MG63 (cell line): ENCODE measurements around the gene NTNG1. TPM values are rescaled to one million over a fixed set of nuclear protein-coding genes. Genes with fewer than 3 reads are reported as not detected.

Experiments
- DNase-seq: peaks from one replicate; pipeline ENCODE4 v3.0.0-alpha.2; 2020
- H3K27me3 ChIP-seq: fragments of 250-450 bp; sonication (Bioruptor Pico); 2 replicates; pipeline ENCODE4 v1.5.1; 2020; ENCODE audit warnings: mild to moderate bottlenecking, moderate library complexity
- H3K36me3 ChIP-seq: fragments of 250-450 bp; sonication (Bioruptor Pico); 2 replicates; pipeline ENCODE4 v1.5.1; 2020; ENCODE audit warnings: mild to moderate bottlenecking, moderate library complexity
- H3K4me3 ChIP-seq: fragments of 250-450 bp; sonication (Bioruptor Pico); 2 replicates; pipeline ENCODE4 v1.5.1; 2020; ENCODE audit warnings: mild to moderate bottlenecking, moderate library complexity
- H3K9me3 ChIP-seq: fragments of 250-450 bp; sonication (Bioruptor Pico); 2 replicates; pipeline ENCODE4 v1.5.1; 2020; ENCODE audit warnings: mild to moderate bottlenecking, moderate library complexity
- total RNA-seq: library from RNA; depleted of rRNA; stranded (reverse); fragments of >200 nt; shearing (Covaris generic); gene quantifications from 2 replicates; pipeline ENCODE4 v1.2.3, GENCODE V29; 2014; ENCODE audit warnings: low replicate concordance

NTNG1 gene
- total RNA-seq, 1 experiment from 2014 or later = 0.13 TPM

DNA sequence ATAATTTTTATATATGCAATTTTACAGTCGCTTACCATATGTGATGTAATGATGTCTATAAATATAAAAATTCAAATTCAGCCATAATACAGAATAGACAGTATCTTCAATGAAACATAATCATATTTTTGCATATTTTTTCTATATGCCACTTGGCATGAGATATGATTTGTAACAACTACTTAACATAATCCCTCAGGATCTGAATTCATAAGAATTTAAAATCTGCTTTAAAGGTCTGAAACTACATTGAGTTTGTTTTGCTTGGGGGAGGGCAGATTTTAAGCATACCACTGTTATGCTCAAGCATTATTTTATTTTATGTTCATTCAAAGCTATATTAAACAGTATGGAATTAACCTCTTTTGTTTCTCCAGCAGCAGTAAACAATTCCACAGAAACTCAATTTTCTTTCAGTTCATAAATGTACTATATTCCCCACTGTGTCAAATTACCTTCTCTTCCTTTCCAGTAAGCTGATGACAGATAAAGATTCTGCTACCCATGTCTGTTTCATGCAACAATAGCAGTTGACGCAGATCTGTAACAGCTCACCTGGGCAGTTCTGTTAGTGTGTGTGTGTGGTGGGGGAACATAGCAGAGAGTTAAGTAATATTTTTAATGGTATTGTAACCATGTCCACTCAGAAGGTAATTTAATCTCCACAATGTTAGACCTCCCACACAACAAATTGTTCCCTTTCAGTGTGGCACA, 224.8 kb downstream of the NTNG1 start:
- Histone ChIP-seq H3K4me3 (no peak overlapping the region), H3K36me3 (no peaks in the 10 kb centered on the region), H3K9me3 (no peaks in the 10 kb centered on the region), H3K27me3 (no peaks in the 10 kb centered on the region)
- DNase-seq = no peak

DNA sequence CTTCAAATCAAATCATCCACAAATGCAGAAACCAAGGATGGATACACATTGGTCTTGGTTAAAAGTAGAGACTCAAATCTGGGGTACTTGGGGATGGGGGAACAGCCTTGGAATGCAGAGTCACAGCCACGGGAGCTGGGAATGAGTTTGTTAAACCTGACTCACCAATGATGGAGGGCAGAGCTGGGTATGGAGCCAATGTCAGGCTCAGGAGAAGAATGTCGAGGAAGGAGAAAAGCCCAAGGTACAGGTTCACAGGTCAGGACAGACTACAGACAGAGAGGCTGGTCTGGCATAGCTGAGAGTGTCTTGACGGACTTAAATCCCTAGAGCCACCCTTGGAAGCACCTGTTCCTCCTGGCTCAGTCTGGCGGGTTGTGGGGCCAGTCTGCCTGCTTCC, 237.6 kb downstream of the NTNG1 start:
- DNase-seq = no peak
- Histone ChIP-seq H3K4me3 (no peak overlapping the region), H3K27me3 (no peaks in the 10 kb centered on the region), H3K36me3 (no peaks in the 10 kb centered on the region), H3K9me3 (no peaks in the 10 kb centered on the region)

- no peak for DNase-seq
- no peak overlapping the region for H3K4me3 ChIP-seq
- H3K36me3 ChIP-seq = no peaks in the 10 kb centered on the region
- H3K9me3 ChIP-seq = no peaks in the 10 kb centered on the region
- H3K27me3 ChIP-seq = no peaks in the 10 kb centered on the region
These were observed 238.0 kb downstream of the NTNG1 start for GRCh38 chr1:107378866-107379265.

- no peak for DNase-seq
- H3K36me3 ChIP-seq = no peaks in the 10 kb centered on the region
- no peaks in the 10 kb centered on the region for H3K27me3 ChIP-seq
- H3K9me3 ChIP-seq = no peaks in the 10 kb centered on the region
- H3K4me3 ChIP-seq = no peak overlapping the region
These were observed 239.0 kb downstream of the NTNG1 start for GRCh38 chr1:107379826-107380225.

- Histone ChIP-seq H3K9me3 (no peaks in the 10 kb centered on the region), H3K36me3 (no peaks in the 10 kb centered on the region), H3K27me3 (no peaks in the 10 kb centered on the region), H3K4me3 (no peak overlapping the region)
- DNase-seq = no peak
These were observed 248.9 kb downstream of the NTNG1 start for GRCh38 chr1:107389410-107390396.

DNA sequence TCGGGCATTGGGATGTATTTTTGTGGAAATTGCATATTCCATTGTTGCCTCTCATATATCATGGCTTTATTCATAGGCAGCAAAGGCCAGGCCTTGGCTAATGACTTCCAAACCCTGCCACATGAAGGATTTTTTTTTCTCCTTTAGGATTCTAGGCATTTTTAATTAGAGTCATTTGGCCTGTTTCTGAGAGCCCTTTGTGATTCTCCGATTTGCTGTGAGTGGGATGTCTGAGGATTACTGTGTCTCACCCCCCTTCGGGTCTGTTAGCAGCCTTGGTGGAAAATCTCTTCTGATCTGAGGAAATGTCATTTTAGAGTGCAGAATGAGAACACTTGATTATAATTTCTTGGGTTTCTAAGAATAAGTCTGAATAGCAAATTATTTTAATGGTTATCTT, 253.5 kb downstream of the NTNG1 start:
- Histone ChIP-seq H3K4me3 (no peak overlapping the region), H3K27me3 (no peaks in the 10 kb centered on the region), H3K9me3 (no peaks in the 10 kb centered on the region), H3K36me3 (no peaks in the 10 kb centered on the region)
- no peak for DNase-seq

DNA sequence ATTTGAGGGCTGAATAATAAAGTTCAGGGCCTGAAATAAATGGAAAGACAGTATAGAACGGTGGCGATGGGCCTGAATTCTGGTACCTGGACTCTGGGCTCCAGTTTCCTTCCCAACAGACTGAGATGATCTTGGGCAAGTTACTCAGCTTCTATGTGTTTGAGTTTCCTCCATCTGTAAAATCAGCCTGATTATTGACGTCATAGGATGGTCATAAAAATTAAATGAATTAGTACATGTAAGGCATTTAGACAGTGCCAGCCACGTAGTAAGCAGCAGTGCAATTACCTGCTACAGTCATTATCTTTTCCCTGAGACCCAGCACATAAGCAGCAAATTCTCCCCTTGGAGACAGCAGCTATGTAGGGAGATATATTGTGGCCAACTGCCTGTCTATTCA, 260.9 kb downstream of the NTNG1 start:
- Histone ChIP-seq H3K36me3 (no peaks in the 10 kb centered on the region), H3K9me3 (no peaks in the 10 kb centered on the region), H3K4me3 (no peak overlapping the region), H3K27me3 (no peaks in the 10 kb centered on the region)
- no peak for DNase-seq

DNA sequence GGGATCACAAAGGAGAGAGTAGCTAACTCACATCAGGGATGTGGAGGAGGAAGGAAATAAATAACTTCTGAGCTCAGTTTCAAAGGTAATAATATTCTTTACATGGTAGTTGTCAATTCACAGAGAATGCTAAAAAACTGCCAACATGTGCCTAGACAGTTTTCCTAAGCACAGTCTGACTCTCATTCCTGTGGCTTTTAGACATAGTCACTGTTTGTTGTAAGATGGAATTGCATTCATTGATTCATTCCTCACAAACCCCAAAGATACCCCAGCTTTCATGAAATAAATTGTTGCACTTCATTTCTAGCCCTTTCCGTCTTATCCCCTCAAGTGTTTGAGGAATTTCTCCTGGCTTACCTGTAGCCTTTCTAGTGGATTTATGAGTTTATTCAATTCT, 263.9 kb downstream of the NTNG1 start:
- Histone ChIP-seq H3K9me3 (no peaks in the 10 kb centered on the region), H3K36me3 (no peaks in the 10 kb centered on the region), H3K27me3 (no peaks in the 10 kb centered on the region), H3K4me3 (no peak overlapping the region)
- DNase-seq = no peak

GRCh38 chr1:107405236-107405635, 264.4 kb downstream of the NTNG1 start:
- H3K27me3 ChIP-seq = no peaks in the 10 kb centered on the region
- H3K36me3 ChIP-seq = no peaks in the 10 kb centered on the region
- DNase-seq = peak; percentile 14
- no peaks in the 10 kb centered on the region for H3K9me3 ChIP-seq
- H3K4me3 ChIP-seq = no peak overlapping the region

DNA sequence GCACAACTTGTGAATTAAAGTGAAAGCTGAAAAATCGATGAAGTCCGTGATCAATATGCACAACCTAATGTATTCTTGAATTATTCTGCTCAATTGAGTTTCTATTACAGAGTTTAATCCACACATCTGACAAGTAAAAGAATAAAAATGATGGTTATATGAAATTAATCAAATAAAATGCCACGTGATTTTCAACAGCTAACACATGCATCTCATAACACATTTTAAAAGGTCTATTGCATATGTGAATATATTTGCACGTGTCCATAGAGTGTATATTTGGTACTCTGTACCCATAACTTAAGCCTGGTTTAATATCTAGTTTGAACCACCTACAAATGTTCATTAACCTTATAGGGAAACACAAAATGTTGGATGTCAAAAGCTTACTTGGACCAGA, 266.2 kb downstream of the NTNG1 start:
- Histone ChIP-seq H3K27me3 (no peaks in the 10 kb centered on the region), H3K9me3 (no peaks in the 10 kb centered on the region), H3K36me3 (no peaks in the 10 kb centered on the region), H3K4me3 (no peak overlapping the region)
- no peak for DNase-seq

- H3K27me3 ChIP-seq = no peaks in the 10 kb centered on the region
- H3K4me3 ChIP-seq = no peak overlapping the region
- no peaks in the 10 kb centered on the region for H3K9me3 ChIP-seq
- H3K36me3 ChIP-seq = no peaks in the 10 kb centered on the region
- no peak for DNase-seq
These were observed 272.7 kb downstream of the NTNG1 start for GRCh38 chr1:107413546-107413945.

DNA sequence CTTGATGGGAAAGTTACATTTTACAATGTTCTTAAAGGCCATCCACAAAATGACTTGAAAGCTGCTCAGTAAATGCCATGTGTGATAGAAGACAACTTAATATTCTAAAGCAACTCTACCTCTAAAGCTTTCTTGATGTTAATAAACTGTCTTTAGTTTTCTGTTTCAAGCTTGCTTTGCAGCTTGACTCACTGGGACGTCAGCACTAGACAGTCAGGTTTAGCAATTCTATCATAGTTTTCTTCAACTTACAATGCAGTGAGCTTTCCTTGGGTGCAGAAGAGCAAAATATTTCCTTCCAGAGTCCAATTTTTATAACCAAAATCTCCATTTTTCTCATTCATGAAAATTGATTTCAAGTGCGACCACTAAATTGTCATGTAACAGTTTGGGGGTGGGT, 273.1 kb downstream of the NTNG1 start:
- Histone ChIP-seq H3K36me3 (no peaks in the 10 kb centered on the region), H3K9me3 (no peaks in the 10 kb centered on the region), H3K27me3 (no peaks in the 10 kb centered on the region), H3K4me3 (no peak overlapping the region)
- no peak for DNase-seq

DNA sequence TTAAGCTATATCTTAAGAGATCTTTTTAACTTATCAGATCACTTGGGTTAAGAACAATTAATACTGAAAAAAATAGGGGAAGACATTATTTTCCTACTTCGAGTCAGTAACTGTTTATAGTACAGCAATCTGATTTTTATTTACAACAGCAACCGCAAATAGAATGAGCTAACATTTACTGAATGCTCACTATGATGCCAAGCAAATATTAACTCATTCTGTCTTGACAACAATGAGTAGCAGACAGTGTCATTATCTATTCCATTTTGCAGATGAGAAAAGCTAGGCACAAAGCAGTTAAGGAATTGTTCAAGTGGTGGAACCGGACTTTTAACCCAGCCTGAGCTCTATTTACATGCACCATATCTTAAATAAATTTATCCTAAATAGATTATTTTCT, 273.7 kb downstream of the NTNG1 start:
- H3K4me3 ChIP-seq = no peak overlapping the region
- H3K27me3 ChIP-seq = no peaks in the 10 kb centered on the region
- H3K36me3 ChIP-seq = no peaks in the 10 kb centered on the region
- DNase-seq = no peak
- no peaks in the 10 kb centered on the region for H3K9me3 ChIP-seq

DNA sequence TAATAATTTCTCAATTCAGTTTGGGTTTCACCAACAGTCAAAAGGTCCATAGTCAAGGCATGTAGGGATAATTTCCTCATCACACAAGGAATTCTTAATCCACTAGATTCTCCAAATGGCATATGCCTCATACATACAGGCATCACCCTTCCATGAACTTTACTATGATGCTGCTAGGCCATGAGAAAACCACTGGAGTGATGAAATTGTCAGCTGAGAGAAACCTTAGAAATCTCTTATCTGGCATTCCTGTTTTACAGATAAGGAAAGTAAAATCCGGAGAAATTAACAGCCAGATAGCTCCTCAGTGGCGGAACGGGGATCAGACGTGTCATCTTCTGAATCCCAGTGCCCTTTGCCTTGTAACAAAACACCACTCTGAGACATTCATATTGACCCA, 274.4 kb downstream of the NTNG1 start:
- no peak for DNase-seq
- H3K4me3 ChIP-seq = no peak overlapping the region
- H3K36me3 ChIP-seq = no peaks in the 10 kb centered on the region
- no peaks in the 10 kb centered on the region for H3K27me3 ChIP-seq
- no peaks in the 10 kb centered on the region for H3K9me3 ChIP-seq

GRCh38 chr1:107419003-107419402, 278.2 kb downstream of the NTNG1 start:
- no peaks in the 10 kb centered on the region for H3K9me3 ChIP-seq

GRCh38 chr1:107422901-107423300, 282.1 kb downstream of the NTNG1 start:
- Histone ChIP-seq H3K4me3 (no peak overlapping the region), H3K27me3 (no peaks in the 10 kb centered on the region), H3K9me3 (no peaks in the 10 kb centered on the region), H3K36me3 (no peaks in the 10 kb centered on the region)
- no peak for DNase-seq

More at GRCh38 chr1:107419003-107419402, 278.2 kb downstream of the NTNG1 start:
- Histone ChIP-seq H3K27me3 (no peaks in the 10 kb centered on the region), H3K4me3 (no peak overlapping the region), H3K36me3 (no peaks in the 10 kb centered on the region)
- DNase-seq = no peak

DNA sequence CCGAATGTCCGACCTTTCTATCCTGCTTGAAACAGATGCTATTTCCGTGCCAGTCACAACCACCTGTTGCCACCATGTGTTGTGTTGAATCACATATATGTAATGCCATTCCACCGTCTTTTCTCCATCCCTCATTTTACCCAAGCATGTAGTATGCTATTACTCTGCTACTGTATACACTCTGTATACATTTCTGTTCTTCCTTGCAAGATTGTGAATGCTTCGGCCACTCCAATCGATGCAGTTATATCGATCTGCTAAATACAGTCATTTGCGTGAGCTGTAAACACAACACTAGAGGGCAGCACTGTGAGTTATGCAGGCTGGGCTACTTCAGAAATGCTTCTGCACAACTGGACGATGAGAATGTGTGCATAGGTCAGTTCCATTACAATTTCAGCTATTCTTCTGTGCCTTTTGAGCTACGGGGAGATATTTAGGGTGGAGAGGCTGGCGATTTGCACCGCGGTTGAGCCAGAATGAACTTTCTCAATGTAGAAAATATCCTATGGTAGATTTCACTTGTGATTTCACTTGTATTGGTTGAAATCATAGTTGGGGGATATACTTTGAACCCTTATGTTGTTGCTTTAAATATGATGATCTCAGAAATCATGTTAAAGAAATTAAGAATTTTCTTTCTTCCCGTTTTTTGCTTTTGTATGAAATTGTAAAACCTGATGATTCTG, 289.8 kb downstream of the NTNG1 start:
- Histone ChIP-seq H3K36me3 (no peaks in the 10 kb centered on the region), H3K4me3 (no peak overlapping the region), H3K27me3 (no peaks in the 10 kb centered on the region), H3K9me3 (no peaks in the 10 kb centered on the region)
- DNase-seq = peak; percentile 42
